CD4-positive, alpha-beta T cell treated with Interleukin-15 for 1 hour (primary cell): ENCODE data around the gene NTN4.

ENCODE experiments used
- DNase-seq: peaks from one replicate; pipeline ENCODE4 v3.0.0-alpha.2; 2020

The NTN4 gene

GRCh38 chr12:95651681-95652080, 138.9 kb downstream of the NTN4 start:
- no peak for DNase-seq

- DNase-seq = no peak
These were observed 141.4 kb downstream of the NTN4 start for GRCh38 chr12:95648990-95649791.

- DNase-seq = no peak
These were observed 143.8 kb downstream of the NTN4 start for GRCh38 chr12:95646781-95647190.

DNA sequence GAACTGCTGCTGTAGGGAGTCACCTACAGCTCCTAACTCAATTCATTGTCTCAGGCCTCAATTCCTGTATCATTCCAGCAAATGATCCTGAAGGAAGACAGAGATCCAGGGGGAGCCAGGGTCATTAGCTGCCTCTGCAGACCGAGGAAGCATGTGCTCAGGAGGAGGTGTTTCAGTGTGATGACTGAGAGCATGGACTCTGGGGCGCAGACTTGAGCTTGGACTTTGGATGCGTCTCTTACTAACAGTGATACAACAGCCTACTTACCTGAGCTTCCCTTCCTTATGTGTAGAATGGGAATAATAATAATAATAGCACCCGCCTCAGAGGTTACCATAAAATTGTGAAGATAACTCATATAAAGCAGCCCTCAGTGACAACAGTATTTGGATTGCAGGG, 147.3 kb downstream of the NTN4 start:
- DNase-seq = no peak

DNA sequence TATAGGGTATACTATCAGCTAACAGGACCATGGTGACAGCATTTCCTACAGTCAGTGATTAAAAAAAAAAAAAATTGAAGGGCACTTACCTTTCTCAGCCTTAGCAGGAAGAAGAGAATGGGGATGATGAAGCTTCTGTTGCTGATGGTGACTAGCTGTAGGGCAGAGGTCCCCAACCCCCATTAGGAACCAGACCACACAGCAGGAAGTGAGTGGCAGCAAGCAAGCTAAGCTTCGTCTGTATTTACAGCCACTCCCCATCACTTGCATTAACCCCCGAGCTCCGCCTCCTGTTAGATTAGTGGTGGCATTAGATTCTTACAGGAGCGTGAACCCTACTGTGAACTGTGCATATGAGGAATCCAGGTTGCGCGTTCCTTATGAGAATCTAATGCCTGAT, 148.0 kb downstream of the NTN4 start:
- no peak for DNase-seq

DNA sequence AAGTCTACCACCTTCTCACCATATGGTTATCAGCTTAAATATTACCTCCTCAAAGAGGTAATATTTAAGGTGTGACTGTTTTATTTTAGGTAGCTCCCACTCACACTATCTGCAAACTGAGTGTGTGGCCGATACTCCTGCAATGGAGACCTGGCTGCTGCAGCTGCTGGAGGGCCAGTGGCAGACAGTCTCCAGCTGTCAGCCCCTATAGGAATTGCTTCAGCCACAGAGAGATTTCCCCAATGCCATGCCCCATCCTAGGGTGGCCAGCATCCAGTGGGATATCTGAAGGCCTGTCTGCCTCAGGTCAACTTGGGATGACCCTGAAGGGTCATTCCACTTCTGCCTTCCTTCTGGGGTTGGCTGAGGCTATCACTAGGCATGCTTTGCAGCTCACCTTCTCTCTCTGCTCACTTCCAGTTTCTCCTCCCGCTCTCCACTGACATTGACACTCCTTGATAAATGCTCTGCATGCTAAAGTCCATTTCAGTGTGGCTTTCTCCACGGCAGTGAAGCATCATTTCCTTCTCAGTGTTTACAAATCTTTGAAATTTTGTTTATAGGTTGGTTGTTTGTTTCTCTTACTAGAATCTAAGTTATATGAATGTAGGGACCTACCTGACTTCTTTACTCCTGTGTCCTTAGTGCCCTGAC, 149.1 kb downstream of the NTN4 start:
- no peak for DNase-seq

GRCh38 chr12:95640516-95640915, 150.0 kb downstream of the NTN4 start:
- no peak for DNase-seq

GRCh38 chr12:95637471-95638155, 153.0 kb downstream of the NTN4 start:
- DNase-seq = no peak

- DNase-seq = no peak
These were observed 153.6 kb downstream of the NTN4 start for GRCh38 chr12:95637010-95637409.

DNA sequence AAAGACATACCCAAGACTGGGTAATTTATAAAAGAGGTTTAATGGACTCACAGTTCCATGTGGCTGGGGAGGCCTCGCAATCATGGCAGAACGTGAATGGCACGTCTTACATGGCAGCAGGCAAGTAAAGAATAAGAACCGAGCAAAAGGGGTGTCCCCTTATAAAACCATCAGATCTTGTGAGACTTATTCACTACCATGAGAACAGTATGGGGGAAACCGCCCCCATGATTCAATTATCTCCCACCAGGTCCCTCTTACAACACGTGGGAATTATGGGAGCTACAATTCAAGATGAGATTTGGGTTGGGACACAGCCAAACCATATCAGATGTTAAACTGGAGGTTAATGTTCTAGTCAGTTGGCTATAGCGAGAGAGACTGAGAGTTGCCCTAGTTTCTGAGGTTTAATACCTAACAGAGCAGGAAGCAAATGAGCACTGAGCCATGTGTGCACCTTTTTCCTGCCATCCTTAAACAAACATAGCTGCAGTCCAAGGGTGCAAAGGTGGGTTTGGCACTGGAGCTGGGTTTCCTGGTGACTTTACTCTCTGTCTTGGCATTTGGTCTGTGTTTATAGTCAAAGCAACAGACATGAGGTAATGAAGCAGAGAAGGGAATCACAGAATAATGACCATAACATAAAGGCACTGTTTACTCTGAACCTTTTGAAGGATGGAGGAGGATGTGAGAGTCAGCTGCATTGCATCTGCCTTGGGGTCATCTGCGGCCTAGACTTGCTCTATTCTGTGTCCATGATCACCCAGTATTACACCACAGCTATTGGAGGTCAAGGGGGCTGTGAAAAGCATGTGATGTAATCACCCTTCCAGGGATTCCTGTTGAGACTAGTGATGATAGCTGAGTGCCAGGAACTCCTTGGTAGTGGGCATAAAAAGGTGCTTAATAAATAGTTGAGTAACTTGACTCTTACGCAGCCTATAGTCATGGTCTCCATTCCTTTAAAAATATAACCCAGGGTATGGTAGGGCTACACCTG, 155.6 kb downstream of the NTN4 start:
- DNase-seq = no peak

DNA sequence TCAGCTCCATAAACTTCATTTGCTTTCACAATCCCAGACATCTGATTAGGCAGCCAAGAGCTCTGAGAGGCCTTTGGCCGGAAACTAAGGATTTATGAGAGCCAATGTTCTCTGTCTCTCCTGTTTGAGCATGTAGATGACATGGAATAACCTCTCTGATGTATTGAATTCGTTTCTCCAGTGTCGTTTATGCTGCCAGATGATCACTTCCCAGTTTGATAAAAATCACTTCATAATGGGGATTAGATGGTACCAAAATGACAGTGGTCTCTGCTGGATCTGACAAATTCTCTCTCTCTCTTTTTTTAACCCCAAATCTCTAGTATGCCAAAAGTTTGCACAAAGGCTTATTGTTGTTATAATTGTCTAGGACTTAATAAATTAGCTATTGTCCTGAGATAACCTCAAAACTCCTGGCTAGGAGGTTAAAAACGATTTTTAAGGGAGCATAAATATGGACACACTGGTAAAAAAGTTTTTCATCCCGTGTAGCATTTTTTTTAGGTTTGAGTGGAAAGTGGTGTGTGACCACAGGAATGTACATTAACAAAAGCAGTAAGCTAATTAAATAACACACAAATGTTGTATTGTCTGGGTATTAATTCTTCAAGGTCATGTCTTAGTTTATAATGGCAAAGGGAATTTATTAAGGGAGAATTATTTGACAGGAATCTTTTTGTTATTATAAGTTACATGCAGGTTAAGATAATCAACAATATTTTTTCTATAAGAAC, 156.7 kb downstream of the NTN4 start:
- DNase-seq = no peak

DNA sequence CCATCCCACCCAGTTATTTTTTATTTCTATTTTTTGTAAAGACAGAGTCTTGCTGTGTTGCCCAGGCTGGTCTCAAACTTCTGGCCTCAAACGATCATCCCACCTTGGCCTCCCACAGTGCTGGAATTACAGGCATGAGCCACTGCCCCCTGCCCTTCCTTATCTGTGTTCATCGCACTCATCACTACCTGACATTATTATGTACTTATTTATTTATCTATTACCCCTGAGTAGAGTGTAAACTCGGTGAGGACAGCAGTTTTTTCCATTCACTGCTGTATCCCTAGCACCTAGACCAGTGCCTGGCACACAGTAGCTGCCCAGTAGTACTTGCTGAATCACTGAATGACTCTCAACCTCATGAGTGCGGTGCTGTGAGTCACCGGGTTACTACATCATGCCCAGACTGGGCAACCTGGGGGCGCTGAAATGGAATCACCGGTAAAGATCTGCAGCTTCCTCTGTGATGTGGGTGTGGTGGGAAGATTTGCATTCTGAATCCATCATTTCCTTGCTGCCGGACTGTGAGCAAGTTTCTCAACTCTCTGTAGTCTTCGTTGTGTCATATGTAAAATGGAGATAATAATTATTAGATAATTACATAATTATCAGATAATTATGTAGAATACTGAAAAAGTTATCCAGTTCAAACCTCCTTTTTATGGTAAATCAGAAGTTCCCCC, 157.4 kb downstream of the NTN4 start:
- DNase-seq = peak; percentile 27

DNA sequence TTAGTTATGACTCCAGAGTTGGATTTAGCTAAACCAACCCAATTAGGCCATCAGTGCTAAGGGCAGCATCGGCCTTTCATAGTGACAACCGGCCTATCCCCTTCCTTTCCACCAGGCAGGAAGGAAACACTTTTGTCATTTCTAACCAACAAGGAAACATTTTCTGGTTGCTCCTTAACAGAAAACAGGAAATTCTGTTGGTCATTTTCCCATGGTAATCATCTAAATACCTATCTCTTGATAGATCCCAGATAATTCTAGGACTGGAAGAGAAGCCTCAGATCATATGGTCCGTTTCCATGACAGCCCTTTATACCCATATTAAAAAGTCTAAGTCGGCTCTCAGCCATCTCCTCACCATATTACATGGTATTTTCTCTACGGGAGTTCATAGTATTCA, 160.1 kb downstream of the NTN4 start:
- DNase-seq = no peak

DNA sequence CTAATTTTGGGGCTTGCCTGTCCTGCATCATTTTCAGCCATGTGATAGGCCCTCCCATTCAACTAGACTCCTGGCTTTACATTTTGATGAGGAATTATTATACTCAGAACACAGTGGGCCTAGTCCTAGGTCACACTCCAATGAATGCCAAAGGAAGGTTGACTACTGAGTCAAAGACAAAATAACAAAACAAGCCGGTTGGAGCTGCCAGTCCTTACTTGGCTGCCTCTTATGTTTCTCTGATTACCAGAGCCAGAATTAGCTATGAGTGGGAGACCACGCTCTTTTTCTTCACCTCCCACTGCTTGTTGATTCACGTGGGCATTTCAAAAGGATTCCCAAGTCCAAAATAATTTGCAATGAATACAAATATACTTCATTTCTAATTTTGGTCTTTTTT, 161.2 kb downstream of the NTN4 start:
- no peak for DNase-seq

DNA sequence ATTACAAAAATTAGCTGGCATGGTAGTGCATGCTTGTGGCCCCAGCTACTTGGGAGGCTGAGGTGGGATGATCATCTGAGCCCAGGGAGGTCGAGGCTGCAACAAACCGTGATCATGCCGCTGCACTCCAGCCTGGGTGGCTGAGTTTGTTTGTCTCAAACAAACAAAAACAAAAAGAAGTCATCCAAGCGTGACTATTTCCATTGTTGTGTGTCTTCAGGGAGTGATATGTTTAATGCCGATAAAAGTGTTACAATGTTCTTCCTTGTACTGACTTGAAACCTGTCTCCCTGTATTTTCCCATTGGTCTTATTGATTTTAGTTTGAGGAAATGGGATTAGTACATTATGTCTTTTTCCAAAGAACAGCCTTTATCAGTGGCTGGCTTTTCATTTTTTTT, 163.7 kb downstream of the NTN4 start:
- no peak for DNase-seq

DNA sequence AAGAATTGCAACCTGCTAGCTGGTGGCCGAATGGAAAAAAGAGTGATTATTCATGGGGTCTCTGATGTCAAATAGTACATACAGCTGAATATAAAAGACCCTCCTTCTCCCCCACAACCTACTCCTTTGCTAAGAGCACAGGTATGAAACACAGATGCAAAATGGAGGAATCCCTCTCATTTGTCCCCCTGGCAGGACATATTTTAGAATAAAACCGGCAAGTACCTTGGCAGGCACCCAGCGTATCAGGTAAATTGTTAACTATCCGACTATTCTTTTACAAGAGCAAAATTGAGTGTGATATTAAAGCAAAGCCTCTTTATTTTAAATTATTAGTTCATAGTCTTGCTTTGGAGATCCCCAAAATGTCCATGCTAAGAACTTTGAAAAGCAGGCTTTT, 165.6 kb downstream of the NTN4 start:
- no peak for DNase-seq

DNA sequence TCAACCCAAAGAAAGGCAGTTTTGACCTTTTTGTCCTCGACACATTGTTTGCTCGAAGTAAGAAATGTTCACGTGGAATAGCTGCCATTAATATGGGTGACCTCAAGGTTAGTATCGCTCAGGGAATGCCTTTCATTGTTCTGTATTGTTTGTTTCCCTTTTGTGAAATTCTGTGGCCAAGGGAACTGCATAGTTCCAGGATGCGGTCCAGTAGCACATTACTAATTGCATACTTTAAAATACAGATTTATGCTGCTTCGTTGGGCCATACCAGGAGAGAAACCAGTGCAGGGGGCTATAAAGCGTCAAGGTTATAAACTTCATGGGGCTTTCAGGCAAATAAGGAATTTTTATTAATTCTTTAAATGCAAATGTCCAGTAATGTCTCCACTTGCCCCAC, 166.0 kb downstream of the NTN4 start:
- DNase-seq = no peak

DNA sequence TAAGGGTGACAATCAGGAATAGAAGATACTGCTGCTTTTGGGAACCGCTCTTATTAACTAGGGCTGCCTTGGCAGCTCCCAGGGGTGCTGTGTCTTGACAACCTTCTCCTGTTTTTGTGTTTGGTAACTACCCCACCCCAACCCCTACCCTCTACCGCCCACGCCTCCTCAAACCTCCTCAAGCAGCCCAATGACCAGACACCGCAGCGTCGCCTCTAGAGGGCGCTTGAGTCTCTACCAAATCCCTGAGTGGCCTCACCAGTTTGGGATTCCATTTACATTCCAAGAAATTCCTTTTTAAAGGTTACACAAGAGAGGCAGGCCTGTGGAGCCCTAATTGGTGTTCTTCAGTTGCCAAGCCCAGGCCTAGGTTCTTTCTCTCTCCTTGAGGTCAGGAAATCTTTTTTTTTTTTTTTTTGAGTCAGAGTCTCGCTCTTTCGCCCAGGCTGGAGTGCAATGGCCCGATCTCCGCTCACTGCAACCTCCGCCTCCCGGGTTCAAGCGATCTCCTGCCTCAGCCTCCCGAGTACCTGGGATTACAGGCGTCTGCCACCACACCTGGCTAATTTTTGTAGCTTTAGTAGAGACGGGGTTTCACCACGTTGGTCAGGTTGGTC, 166.9 kb downstream of the NTN4 start:
- peak; percentile 49 for DNase-seq

DNA sequence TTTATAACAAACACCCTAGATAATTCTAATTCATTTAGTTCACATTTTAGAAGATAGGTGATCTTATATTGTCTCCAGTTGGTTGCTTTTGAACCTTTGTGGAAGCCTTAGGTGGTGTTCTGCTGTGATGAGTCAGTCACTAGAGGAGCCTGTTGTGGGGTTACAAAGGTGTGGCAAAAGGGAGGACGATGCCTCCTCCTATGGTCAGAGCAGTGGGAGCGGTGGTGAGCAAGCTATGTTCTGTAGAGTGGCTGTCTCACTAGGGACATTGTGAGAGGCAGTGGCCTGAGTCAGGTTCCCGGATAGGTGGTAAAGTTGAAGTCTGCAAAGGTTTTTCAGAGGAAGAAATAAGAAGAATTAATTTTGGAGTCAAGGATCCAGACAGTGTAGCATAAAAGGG, 167.7 kb downstream of the NTN4 start:
- DNase-seq = no peak

- no peak for DNase-seq
These were observed 168.8 kb downstream of the NTN4 start for GRCh38 chr12:95621725-95622124.

- no peak for DNase-seq
These were observed 170.4 kb downstream of the NTN4 start for GRCh38 chr12:95620171-95620570.
